B cell (primary cell): ENCODE data around the gene ZBTB46. TPM values are rescaled to one million over a fixed set of nuclear protein-coding genes. Genes with fewer than 3 reads are reported as not detected.

Experiments
- ATAC-seq: fragments of 200-7000 bp; cut with Tn5 transposase; one replicate; pipeline ENCODE4 v1.10.0; 2021; ENCODE audit warnings: low read depth, mild to moderate bottlenecking, moderate number of reproducible peaks, moderate library complexity
- CTCF ChIA-PET: fragments of 350-600 bp; sonication (Branson Sonifier 250); formaldehyde crosslinking; loops from one replicate; lab custom pipeline; 2021; ENCODE audit warnings: antibody characterized with exemption, inconsistent platforms; lab: Charles Lee
- POLR2A ChIA-PET: fragments of 350-600 bp; sonication (Branson Sonifier 250); formaldehyde crosslinking; loops from one replicate; lab custom pipeline; 2021; ENCODE audit warnings: antibody characterized with exemption; lab: Charles Lee
- DNase-seq: peaks from one replicate; pipeline ENCODE4 v3.0.0; 2013
- H2AFZ ChIP-seq: 2 replicates; pipeline ENCODE4 v1.6.1; 2012; ENCODE audit warnings: mild to moderate bottlenecking, low read depth, low read length; ENCODE audit not compliant: insufficient read depth, poor library complexity, severe bottlenecking
- H3K27ac ChIP-seq, 2 donors: 1 replicate in 1 of 2; 2 replicates in 1 of 2; pipeline ENCODE4 v1.5.1; 2012 to 2013; ENCODE audit warnings: low read length in 2 of 2, mild to moderate bottlenecking in 2 of 2, moderate library complexity in 1 of 2
- H3K27me3 ChIP-seq, 4 experiments: fragments of 200-600 bp in 1 of 4; sonication (generic) in 1 of 4; replicated peaks in 1 of 4; 1 replicate in 2 of 4; 2 replicates in 2 of 4; pipeline versions ENCODE4 v1.6.1 to v1.7.0; 2013 to 2016; ENCODE audit warnings: low read length in 3 of 4, mild to moderate bottlenecking in 2 of 4, mixed read lengths in 1 of 4, moderate library complexity in 1 of 4; ENCODE audit not compliant: insufficient read depth in 4 of 4, control insufficient read depth in 3 of 4; ENCODE audit errors: control extremely low read depth in 1 of 4
- H3K36me3 ChIP-seq, 2 experiments: replicated peaks in 1 of 2; 1 replicate in 1 of 2; 2 replicates in 1 of 2; pipeline versions ENCODE4 v1.6.1 to v1.7.1; 2013; ENCODE audit warnings: low read length in 1 of 2; ENCODE audit not compliant: insufficient read depth in 2 of 2, control insufficient read depth in 1 of 2; ENCODE audit errors: control extremely low read depth in 1 of 2, extremely low read depth in 1 of 2
- H3K4me1 ChIP-seq, 2 donors: fragments of 200-600 bp in 1 of 2; sonication (generic) in 1 of 2; 1 replicate in 1 of 2; 2 replicates in 1 of 2; pipeline versions ENCODE4 v1.5.1 to v1.6.1; 2013 to 2017; ENCODE audit warnings: low read length in 2 of 2; ENCODE audit not compliant: control insufficient read depth in 2 of 2, insufficient read depth in 2 of 2
- H3K4me2 ChIP-seq: replicated peaks from 2 replicates; pipeline ENCODE3; 2012; ENCODE audit warnings: mild to moderate bottlenecking, low read depth, low read length; ENCODE audit not compliant: poor library complexity, severe bottlenecking
- H3K4me3 ChIP-seq, 5 experiments: fragments of 200-600 bp in 1 of 5; sonication (generic) in 1 of 5; 1 replicate in 3 of 5; 2 replicates in 2 of 5; pipeline versions ENCODE4 v1.5.1 to v1.7.0; 2011 to 2016; ENCODE audit warnings: low read length in 4 of 5, mild to moderate bottlenecking in 4 of 5, low read depth in 2 of 5, control low read depth in 1 of 5, moderate library complexity in 1 of 5; ENCODE audit not compliant: insufficient read depth in 1 of 5; ENCODE audit errors: control extremely low read depth in 1 of 5, extremely low read depth in 1 of 5
- H3K79me2 ChIP-seq: fragments of 200-600 bp; sonication (generic); one replicate; pipeline ENCODE4 v1.6.0; 2016; ENCODE audit warnings: low read length; ENCODE audit not compliant: control insufficient read depth, insufficient read depth
- H3K9ac ChIP-seq: fragments of 200-600 bp; sonication (generic); 2 replicates; pipeline ENCODE4 v1.6.1; 2017; ENCODE audit warnings: mild to moderate bottlenecking, low read length, moderate library complexity
- H3K9me3 ChIP-seq, 3 donors: one replicate each; pipeline versions ENCODE4 v1.6.1 to v1.7.1; 2013; ENCODE audit warnings: low read length in 2 of 3; ENCODE audit not compliant: control insufficient read depth in 2 of 3, insufficient read depth in 1 of 3; ENCODE audit errors: control extremely low read depth in 1 of 3
- H4K20me1 ChIP-seq: 2 replicates; pipeline ENCODE4 v1.6.0; 2012; ENCODE audit warnings: mild to moderate bottlenecking, low read length; ENCODE audit not compliant: insufficient read depth, control insufficient read depth, poor library complexity, severe bottlenecking
- H3K27ac Mint-ChIP-seq: one replicate; pipeline ENCODE4 v1.8.0; 2021; ENCODE audit warnings: mixed read lengths
- H3K27me3 Mint-ChIP-seq: one replicate; pipeline ENCODE4 v1.8.0; 2021; ENCODE audit warnings: mixed read lengths
- H3K4me1 Mint-ChIP-seq: one replicate; pipeline ENCODE4 v1.8.0; 2021; ENCODE audit warnings: mixed read lengths
- H3K4me3 Mint-ChIP-seq: one replicate; pipeline ENCODE4 v1.8.0; 2021; ENCODE audit warnings: mixed read lengths
- H3K9me3 Mint-ChIP-seq: one replicate; pipeline ENCODE4 v1.8.0; 2022; ENCODE audit warnings: mixed read lengths; ENCODE audit not compliant: insufficient read depth
- CTCF ChIP-seq: fragments of 200-600 bp; IDR thresholded peaks from one replicate; pipeline ENCODE4 v1.8.0; 2022; ENCODE audit warnings: antibody characterized with exemption, mild to moderate bottlenecking
- EZH2 ChIP-seq: IDR thresholded peaks from 2 replicates; pipeline ENCODE4 v1.6.1; 2012; ENCODE audit warnings: borderline replicate concordance, low read depth, mild to moderate bottlenecking, moderate library complexity, low read length; ENCODE audit not compliant: insufficient read depth, poor library complexity, severe bottlenecking
- WGBS: methylation state at CpG from one replicate; pipeline ENCODE4 v1.1.5; 2013; ENCODE audit warnings: missing lambda C conversion rate; ENCODE audit not compliant: insufficient coverage; 5-methylcytosine and 5-hydroxymethylcytosine counted together
- intact Hi-C: fragments of 100-400 bp; cut with micrococcal nuclease; formaldehyde crosslinking; loops from one replicate; pipeline ENCODE4 v1.10.0; 2022
- polyA plus RNA-seq: library from polyadenylated mRNA; depleted of rRNA; stranded (reverse); fragments of >200 nt; gene quantifications from 2 replicates; pipeline ENCODE4 v1.2.3, GENCODE V29; 2012
- total RNA-seq, 2 donors: library from RNA; stranded (reverse); fragments of 120-200 nt in 1 of 2; gene quantifications; 1 replicate in 1 of 2; 2 replicates in 1 of 2; pipeline versions ENCODE4 v1.2.3 to v1.2.4, GENCODE V29; 2013 to 2022

The ZBTB46 gene
- total and polyA plus RNA-seq, 2 donors (not counting 1 experiment from before 2014, with no cell fraction given), result 0.16 to 0.64 TPM

GRCh38 chr20:63846128-63846771 is 15.2 kb upstream of the ZBTB46 start:
- no peaks in the 10 kb centered on the region for H4K20me1 ChIP-seq
- 3% methylated on average over 16 of the region's 24 CpGs for WGBS
- no peaks in the 10 kb centered on the region for H3K79me2 ChIP-seq
- no peak overlapping the region for H3K27ac ChIP-seq
- peaks cover 36 to 57% of the 10 kb centered on the region in 2 donors for H3K4me1 ChIP-seq
- ATAC-seq (no peak), DNase-seq (peak; percentile 30)
- H3K27me3 ChIP-seq, result peaks cover 0 to 67% (median 21%) of the 10 kb centered on the region in 4 experiments
- no peak overlapping the region for H3K4me3 Mint-ChIP-seq
- peaks cover 31% of the 10 kb centered on the region for H3K27me3 Mint-ChIP-seq
- H3K4me2 ChIP-seq, result peak overlapping the region; percentile 12
- H3K27ac Mint-ChIP-seq, result no peak overlapping the region
- no peaks in the 10 kb centered on the region for H3K9me3 ChIP-seq
- CTCF ChIA-PET, result no interaction called here
- intact Hi-C loops, result no loop called here
- no peaks in the 10 kb centered on the region for H3K36me3 ChIP-seq
- H3K4me1 Mint-ChIP-seq, result peaks cover 25% of the 10 kb centered on the region
- no peak overlapping the region for H3K4me3 ChIP-seq
- no peak overlapping the region for H2AFZ ChIP-seq
- H3K9me3 Mint-ChIP-seq, result no peaks in the 10 kb centered on the region
- TF ChIP-seq EZH2 (no peak), CTCF (no peak)
- POLR2A ChIA-PET, result no interaction called here
- H3K9ac ChIP-seq, result no peak overlapping the region

GRCh38 chr20:63844511-63844991 is 13.5 kb upstream of the ZBTB46 start:
- no peak for ATAC-seq
- peaks cover 26% of the 10 kb centered on the region for H3K27me3 Mint-ChIP-seq
- H3K27ac Mint-ChIP-seq, result no peak overlapping the region
- no peak overlapping the region for H3K4me3 ChIP-seq
- H3K9me3 Mint-ChIP-seq, result no peaks in the 10 kb centered on the region
- H3K36me3 ChIP-seq, result no peaks in the 10 kb centered on the region
- H3K4me3 Mint-ChIP-seq, result no peak overlapping the region
- H3K4me2 ChIP-seq, result no peak overlapping the region
- H3K9me3 ChIP-seq, result no peaks in the 10 kb centered on the region
- intact Hi-C loops, result no loop called here
- no peaks in the 10 kb centered on the region for H3K79me2 ChIP-seq
- peaks cover 22% of the 10 kb centered on the region for H3K4me1 Mint-ChIP-seq
- TF ChIP-seq EZH2 (no peak), CTCF (no peak)
- no peaks in the 10 kb centered on the region for H4K20me1 ChIP-seq
- no peak overlapping the region for H3K9ac ChIP-seq
- H3K4me1 ChIP-seq, result peaks cover 36 to 53% of the 10 kb centered on the region in 2 donors
- ChIA-PET POLR2A (no interaction called here), CTCF (no interaction called here)
- H3K27me3 ChIP-seq, result peaks cover 0 to 60% (median 20%) of the 10 kb centered on the region in 4 experiments
- no peak overlapping the region for H2AFZ ChIP-seq
- 14% methylated on average over 8 of the region's 9 CpGs for WGBS
- no peak for DNase-seq
- no peak overlapping the region for H3K27ac ChIP-seq
